ENCODE data around the gene DIO2. TPM values are rescaled to one million over a fixed set of nuclear protein-coding genes. Genes with fewer than 3 reads are reported as not detected.

DIO2 gene
- total RNA-seq, 1 donor from 2014 or later = 21.2 TPM

GRCh38 chr14:80172375-80173051, 38.8 kb downstream of the DIO2 start:
- FAIRE-seq = no peak
- DNase-seq (ENCODE audit: low spot score in 2 of 2) = no peak

DNA sequence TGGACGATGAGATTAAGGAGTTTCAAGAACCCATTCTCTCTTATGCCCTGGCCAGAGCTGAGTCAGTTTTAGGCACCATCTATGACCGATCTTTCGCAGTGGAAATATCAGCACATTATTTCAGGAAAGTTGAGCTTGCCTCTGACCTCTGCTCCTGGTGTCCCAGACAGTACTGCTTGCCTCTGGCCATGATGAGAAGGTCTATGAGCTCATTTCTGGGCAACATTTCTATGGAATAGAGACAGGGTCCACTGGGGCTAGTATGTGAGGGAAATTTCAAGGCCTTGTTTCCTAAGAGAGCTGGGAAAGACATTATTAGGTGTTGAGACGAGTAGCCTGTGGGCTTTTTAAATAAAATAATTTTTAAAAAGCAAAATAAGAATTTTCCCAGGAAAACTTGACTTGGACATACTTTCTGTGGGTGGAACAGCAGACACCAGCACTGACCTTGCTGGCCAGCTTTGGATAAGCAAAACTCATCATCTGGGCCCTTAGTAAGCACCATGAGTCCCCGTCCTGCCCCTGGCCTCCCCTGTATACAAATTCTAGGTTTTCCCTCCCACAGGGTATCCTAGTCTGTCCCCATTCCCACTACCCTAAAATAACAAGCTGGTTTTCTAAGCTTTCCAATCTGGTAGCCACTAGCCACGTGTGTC, 43.4 kb downstream of the DIO2 start:
- DNase-seq (ENCODE audit: low spot score in 2 of 2) = no peak
- FAIRE-seq = no peak

DNA sequence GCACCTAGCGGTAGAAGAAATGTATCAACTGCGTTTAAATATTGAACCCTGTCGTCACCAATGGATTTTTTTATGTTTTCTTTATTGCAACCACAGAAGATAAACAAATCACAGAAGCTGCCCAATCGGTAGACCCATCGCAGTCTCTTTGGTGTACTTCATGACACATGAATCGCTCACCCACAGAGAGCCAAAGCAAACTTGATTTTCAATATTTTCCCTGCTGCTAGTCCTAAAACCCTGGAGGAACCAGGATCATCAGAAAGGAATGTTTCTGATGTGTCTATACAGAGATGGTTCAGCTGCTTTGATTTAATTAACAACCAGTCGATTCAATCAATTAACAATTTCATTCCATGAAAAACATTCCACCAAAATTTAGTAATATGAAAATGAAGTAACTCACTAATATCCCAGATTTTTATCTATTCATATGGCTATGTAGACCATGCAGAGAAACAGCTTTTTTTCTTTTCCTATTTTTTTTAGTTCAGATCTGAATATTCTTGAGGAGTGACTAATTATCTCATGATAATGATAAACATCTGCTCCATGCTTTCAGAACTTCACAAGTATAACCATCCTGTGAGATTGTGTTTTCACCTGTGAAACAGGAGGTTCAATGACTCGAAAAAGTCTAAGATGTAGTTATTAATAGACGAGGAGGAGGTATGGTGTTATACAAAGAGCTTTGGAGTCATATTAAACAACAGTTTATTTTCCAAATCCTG, 46.1 kb downstream of the DIO2 start:
- FAIRE-seq = no peak
- DNase-seq (ENCODE audit: low spot score in 2 of 2) = no peak

GRCh38 chr14:80152763-80153162, 58.5 kb downstream of the DIO2 start:
- no peak for FAIRE-seq

DNA sequence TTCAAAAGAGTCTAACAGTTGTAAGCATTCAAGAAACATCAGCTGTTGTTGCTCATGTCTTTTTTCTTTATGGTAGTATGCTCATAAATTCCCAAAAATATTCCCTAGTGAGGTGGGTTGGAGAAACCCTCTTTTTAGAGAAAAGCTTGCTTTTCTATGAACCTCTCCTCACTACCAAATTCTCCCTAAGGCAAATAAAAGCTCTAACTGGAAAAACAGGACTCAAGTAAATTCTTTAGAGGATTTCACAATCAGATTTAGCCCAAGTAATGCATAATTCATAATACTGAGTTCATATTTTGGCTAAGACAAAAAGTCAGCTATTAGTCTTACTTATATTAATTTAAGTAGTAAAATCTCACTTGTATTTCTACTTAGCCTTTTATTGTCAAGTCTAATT, 59.1 kb downstream of the DIO2 start:
- DNase-seq (ENCODE audit: low spot score in 2 of 2) (no peak), FAIRE-seq (no peak)

More at GRCh38 chr14:80152763-80153162, 58.5 kb downstream of the DIO2 start:
- no peak for DNase-seq (ENCODE audit: low spot score in 2 of 2)

- FAIRE-seq (no peak), DNase-seq (ENCODE audit: low spot score in 2 of 2) (no peak)
These were observed 61.0 kb downstream of the DIO2 start for GRCh38 chr14:80150301-80150700.
